Naive thymus-derived CD4-positive, alpha-beta T cell (primary cell): ENCODE measurements around the gene CIC. TPM values are rescaled to one million over a fixed set of nuclear protein-coding genes. Genes with fewer than 3 reads are reported as not detected.
A peak's percentile ranks its signal among the peaks of the same experiment; 100 is the strongest.
"Not testable (repeated sequence)": the region's sequence is repeated elsewhere in the genome, so short reads cannot be mapped to it uniquely, and the experiment has no call there.

Experiments used
- ATAC-seq: fragments of 150-1000 bp; cut with Tn5 transposase; 2 replicates; pipeline ENCODE4 v1.10.0; 2021; ENCODE audit warnings: mild to moderate bottlenecking, moderate library complexity
- CTCF ChIA-PET: fragments of 350-600 bp; sonication (Branson Sonifier 250); formaldehyde crosslinking; loops from one replicate; lab custom pipeline; 2021; ENCODE audit warnings: antibody characterized with exemption; lab: Charles Lee
- POLR2A ChIA-PET: fragments of 350-600 bp; sonication (Branson Sonifier 250); formaldehyde crosslinking; loops from one replicate; lab custom pipeline; 2021; ENCODE audit warnings: antibody characterized with exemption, inconsistent platforms; lab: Charles Lee
- DNase-seq, 9 donors: peaks; one replicate each; pipeline versions ENCODE4 v3.0.0 to v3.0.0-alpha.2; 2020 to 2022; ENCODE audit warnings: mixed read lengths in 1 of 9
- H3K27ac ChIP-seq: one replicate; pipeline ENCODE4 v1.7.0; 2013; ENCODE audit warnings: mild to moderate bottlenecking, low read depth, low read length, moderate library complexity
- H3K27me3 ChIP-seq, 2 donors: one replicate each; pipeline ENCODE4 v1.7.0; 2013; ENCODE audit warnings: low read length in 2 of 2, mild to moderate bottlenecking in 2 of 2, moderate library complexity in 2 of 2; ENCODE audit not compliant: control insufficient read depth in 2 of 2, insufficient read depth in 2 of 2
- H3K36me3 ChIP-seq, 3 experiments: 1 replicate in 2 of 3; 2 replicates in 1 of 3; pipeline ENCODE4 v1.7.0; 2013; ENCODE audit warnings: low read length in 3 of 3, mild to moderate bottlenecking in 3 of 3, moderate library complexity in 1 of 3; ENCODE audit not compliant: insufficient read depth in 3 of 3, control insufficient read depth in 2 of 3
- H3K4me1 ChIP-seq, 2 donors: one replicate each; pipeline ENCODE4 v1.7.0; 2013; ENCODE audit warnings: low read length in 2 of 2, mild to moderate bottlenecking in 2 of 2, moderate library complexity in 1 of 2; ENCODE audit not compliant: control insufficient read depth in 2 of 2, insufficient read depth in 2 of 2
- H3K4me3 ChIP-seq: 2 replicates; pipeline ENCODE4 v1.7.0; 2013; ENCODE audit warnings: mild to moderate bottlenecking, low read length
- H3K9me3 ChIP-seq, 3 experiments: 1 replicate in 2 of 3; 2 replicates in 1 of 3; pipeline ENCODE4 v1.7.0; 2013; ENCODE audit warnings: low read length in 3 of 3; ENCODE audit not compliant: control insufficient read depth in 2 of 3
- H3K27ac Mint-ChIP-seq, 9 donors: one replicate each; pipeline ENCODE4 v1.8.0; 2020 to 2022; ENCODE audit warnings: mixed read lengths in 9 of 9, mild to moderate bottlenecking in 8 of 9, moderate library complexity in 5 of 9, inconsistent platforms in 2 of 9
- H3K27me3 Mint-ChIP-seq, 5 donors: one replicate each; pipeline ENCODE4 v1.8.0; 2021 to 2022; ENCODE audit warnings: mixed read lengths in 5 of 5, mild to moderate bottlenecking in 1 of 5
- H3K36me3 Mint-ChIP-seq, 5 donors: one replicate each; pipeline ENCODE4 v1.8.0; 2020 to 2022; ENCODE audit warnings: mixed read lengths in 5 of 5, mild to moderate bottlenecking in 3 of 5, inconsistent platforms in 1 of 5
- H3K4me1 Mint-ChIP-seq, 7 donors: one replicate each; pipeline ENCODE4 v1.8.0; 2020 to 2022; ENCODE audit warnings: mixed read lengths in 7 of 7, mild to moderate bottlenecking in 3 of 7, inconsistent platforms in 1 of 7
- H3K4me3 Mint-ChIP-seq, 10 donors: one replicate each; pipeline ENCODE4 v1.8.0; 2020 to 2022; ENCODE audit warnings: mild to moderate bottlenecking in 10 of 10, mixed read lengths in 10 of 10, moderate library complexity in 6 of 10, inconsistent platforms in 2 of 10
- H3K9me3 Mint-ChIP-seq, 11 donors: one replicate each; pipeline ENCODE4 v1.8.0; 2020 to 2022; ENCODE audit warnings: mixed read lengths in 11 of 11, mild to moderate bottlenecking in 4 of 11, inconsistent platforms in 1 of 11, moderate library complexity in 1 of 11
- intact Hi-C, 2 donors: fragments of 100-400 bp; cut with micrococcal nuclease; formaldehyde crosslinking; loops; one replicate each; pipeline ENCODE4 v1.15.1; 2023
- polyA plus RNA-seq, 2 donors: library from polyadenylated mRNA; unstranded; fragments of 300-500 nt; fragmentation: Illumina TruSeq; gene quantifications; one replicate each; pipeline ENCODE4 v1.2.3, GENCODE V29; 2021
- total RNA-seq, 6 experiments: library from RNA in 5 of 6; stranded (reverse) in 5 of 6; gene quantifications; 1 replicate in 5 of 6; 2 replicates in 1 of 6; pipeline ENCODE4 v1.2.3 and lab custom pipeline; 2021 to 2026

CIC gene
- total and polyA plus RNA-seq, 7 experiments from 2014 or later: 1.5 to 134 (median 93.6) TPM

- H3K4me3 Mint-ChIP-seq, intact Hi-C loops, H3K4me1 ChIP-seq, H3K9me3 ChIP-seq, H3K36me3 Mint-ChIP-seq, ATAC-seq, H3K27me3 ChIP-seq, H3K9me3 Mint-ChIP-seq, H3K27ac ChIP-seq, DNase-seq, H3K4me3 ChIP-seq: not testable (repeated sequence)
- ChIA-PET POLR2A (interaction anchor here (0.9 kb wide), 2 partner anchors 15 to 138 kb away, joined by 3 read pairs; partner anchors contain the start of gene GSK3A), CTCF (interaction anchor here (0.7 kb wide), 1 partner anchor 15 kb away, joined by 3 read pairs; no protein-coding TSS in a partner anchor)
- Mint-ChIP-seq H3K27me3 (peaks cover 0 to 17% (median 0%) of the 10 kb centered on the region in 5 donors), H3K4me1 (peaks cover 8 to 13% (median 12%) of the 10 kb centered on the region in 7 donors), H3K27ac (peak overlapping the region in 2 of 9 donors; percentile 14 to 23)
- H3K36me3 ChIP-seq: peaks cover 0 to 10% (median 0%) of the 10 kb centered on the region in 3 experiments
Measured at GRCh38 chr19:42257842-42258241, 11.2 kb upstream of the CIC start.

GRCh38 chr19:42261763-42262162 is 7.3 kb upstream of the CIC start:
- peaks cover 0 to 8% (median 0%) of the 10 kb centered on the region in 5 donors for H3K27me3 Mint-ChIP-seq
- no peak for ATAC-seq
- H3K4me1 Mint-ChIP-seq: peaks cover 0 to 4% (median under 1%) of the 10 kb centered on the region in 7 donors
- Histone ChIP-seq H3K36me3 (no peaks in the 10 kb centered on the region), H3K4me3 (no peak overlapping the region), H3K9me3 (no peaks in the 10 kb centered on the region), H3K27me3 (no peaks in the 10 kb centered on the region), H3K4me1 (no peaks in the 10 kb centered on the region), H3K27ac (no peak overlapping the region)
- peak overlapping the region in 1 of 9 donors; percentile 2 for H3K27ac Mint-ChIP-seq
- intact Hi-C loops: no loop called here
- DNase-seq: no peak
- ChIA-PET CTCF (no interaction called here), POLR2A (interaction anchor here (1.2 kb wide), 1 partner anchor 15 kb away, joined by 5 read pairs; no protein-coding TSS in a partner anchor)
- H3K36me3 Mint-ChIP-seq: no peaks in the 10 kb centered on the region
- H3K4me3 Mint-ChIP-seq: no peak overlapping the region
- no peaks in the 10 kb centered on the region for H3K9me3 Mint-ChIP-seq

DNA sequence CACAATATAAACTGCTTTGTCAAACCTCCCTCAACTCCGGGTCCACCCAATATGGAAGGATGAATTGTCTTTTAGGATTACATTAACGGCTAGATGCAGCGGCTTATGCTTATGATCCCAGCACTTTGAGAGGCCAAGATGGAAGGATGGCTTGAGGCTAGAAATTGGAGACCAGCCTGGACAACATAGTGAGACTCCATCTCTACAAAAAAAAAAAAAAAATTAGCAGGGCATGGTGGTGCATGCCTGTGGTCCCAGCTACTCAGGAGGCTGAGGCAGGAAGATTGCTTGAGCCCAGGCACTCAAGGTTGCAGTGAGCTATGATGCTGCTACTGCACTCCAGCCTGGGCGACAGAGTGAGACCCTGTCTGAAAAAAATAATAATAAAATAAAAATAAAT is 2.9 kb upstream of the CIC start:
- H3K9me3 ChIP-seq, H3K9me3 Mint-ChIP-seq, H3K27me3 Mint-ChIP-seq, ATAC-seq, H3K27me3 ChIP-seq, H3K36me3 Mint-ChIP-seq, H3K4me3 ChIP-seq, DNase-seq, CTCF ChIA-PET, H3K36me3 ChIP-seq, H3K27ac ChIP-seq: not testable (repeated sequence)
- Mint-ChIP-seq H3K4me3 (peak overlapping the region in 1 of 10 donors; percentile 5), H3K4me1 (peaks cover 6 to 24% (median 17%) of the 10 kb centered on the region in 7 donors), H3K27ac (peak overlapping the region in 2 of 9 donors; percentile 56 to 65)
- POLR2A ChIA-PET: interaction anchor here (1.7 kb wide), 1 partner anchor 23 kb away, joined by 5 read pairs; the partner anchor contains the start of gene GSK3A
- peaks cover 17 to 23% of the 10 kb centered on the region in 2 donors for H3K4me1 ChIP-seq
- intact Hi-C loops: loop anchor here in 1 of 2 donors (5.0 kb wide), 1 partner anchor 1004 kb away; the partner anchor contains the start of gene HNRNPUL1

DNA sequence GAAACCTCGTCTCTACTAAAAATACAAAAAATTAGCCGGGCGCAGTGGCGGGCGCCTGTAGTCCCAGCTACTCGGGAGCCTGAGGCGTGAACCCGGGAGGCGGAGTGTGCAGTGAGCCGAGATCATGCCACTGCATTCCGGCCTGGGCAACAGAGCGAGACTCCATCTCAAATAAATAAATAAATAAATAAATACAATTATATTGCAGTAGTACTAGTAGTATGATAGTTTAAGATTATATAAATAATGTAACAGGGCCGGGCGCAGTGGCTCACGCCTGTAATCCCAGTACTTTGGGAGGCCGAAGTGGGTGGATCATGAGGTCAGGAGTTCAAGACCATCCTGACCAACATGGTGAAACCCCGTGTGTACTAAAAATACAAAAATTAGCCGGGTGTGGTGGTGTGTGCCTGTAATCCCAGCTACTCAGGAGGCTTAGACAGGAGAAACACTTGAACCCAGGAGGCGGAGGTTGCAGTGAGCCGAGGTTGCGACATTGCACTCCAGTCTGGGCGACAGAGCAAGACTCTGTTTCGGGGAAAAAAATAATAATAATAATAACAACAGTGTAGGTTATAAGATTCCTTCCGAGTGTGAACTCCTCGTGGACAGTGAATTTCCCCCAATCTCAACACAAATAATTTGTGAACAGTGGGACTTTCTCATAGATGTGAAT is 2.0 kb upstream of the CIC start:
- ChIA-PET POLR2A (interaction anchor here (1.0 to 1.7 kb wide), 4 partner anchors 11 to 24 kb away, joined by 4 to 9 read pairs (median 6); partner anchors contain the start of gene GSK3A), CTCF (interaction anchor here (0.6 to 0.7 kb wide), 3 partner anchors 24 to 183 kb away, joined by 3 to 5 read pairs (median 5); no protein-coding TSS in a partner anchor)
- peak overlapping the region in 3 of 9 donors; percentile 14 to 75 (median 54) for H3K27ac Mint-ChIP-seq
- intact Hi-C loops: loop anchor here in 1 of 2 donors (5.0 kb wide), 1 partner anchor 1005 kb away; the partner anchor contains the start of gene HNRNPUL1
- peak overlapping the region; percentile 95 for H3K27ac ChIP-seq
- not testable (repeated sequence) for H3K4me3 ChIP-seq, H3K36me3 Mint-ChIP-seq, H3K36me3 ChIP-seq, H3K27me3 ChIP-seq, H3K9me3 Mint-ChIP-seq, ATAC-seq, DNase-seq, H3K27me3 Mint-ChIP-seq, H3K9me3 ChIP-seq
- peaks cover 8 to 30% (median 23%) of the 10 kb centered on the region in 7 donors for H3K4me1 Mint-ChIP-seq
- H3K4me1 ChIP-seq: peaks cover 23 to 29% of the 10 kb centered on the region in 2 donors
- peak overlapping the region in 3 of 10 donors; percentile 7 to 45 (median 39) for H3K4me3 Mint-ChIP-seq

- POLR2A ChIA-PET: interaction anchor here (0.6 to 1.4 kb wide), 4 partner anchors 9 to 23 kb away, joined by 4 to 9 read pairs (median 6); no protein-coding TSS in a partner anchor
- Histone ChIP-seq H3K27me3 (no peaks in the 10 kb centered on the region), H3K36me3 (peaks cover 0 to 8% (median 0%) of the 10 kb centered on the region in 3 experiments), H3K9me3 (no peaks in the 10 kb centered on the region), H3K27ac (peak overlapping the region; percentile 95), H3K4me3 (peak overlapping the region; percentile 85), H3K4me1 (peaks cover 23 to 29% of the 10 kb centered on the region in 2 donors)
- DNase-seq (no peak), ATAC-seq (no peak)
- peaks cover 8 to 30% (median 23%) of the 10 kb centered on the region in 7 donors for H3K4me1 Mint-ChIP-seq
- H3K27ac Mint-ChIP-seq: no peak overlapping the region
- CTCF ChIA-PET: interaction anchor here (0.6 kb wide), 1 partner anchor 156 kb away, joined by 3 read pairs; no protein-coding TSS in a partner anchor
- no peaks in the 10 kb centered on the region for H3K9me3 Mint-ChIP-seq
- H3K36me3 Mint-ChIP-seq: peaks cover 0 to 8% (median 0%) of the 10 kb centered on the region in 5 donors
- H3K4me3 Mint-ChIP-seq: no peak overlapping the region
- H3K27me3 Mint-ChIP-seq: no peaks in the 10 kb centered on the region
- intact Hi-C loops: loop anchor here (1.0 to 5.0 kb wide), 13 partner anchors 12 to 1823 kb away; partner anchors contain the start of genes ERF (in 2 of the 2), PAFAH1B3 (in 2 of the 2), PRR19 (in 2 of the 2) and DEDD2 (in 1 of the 2)
Measured at GRCh38 chr19:42267644-42268141, 1.4 kb upstream of the CIC start.

GRCh38 chr19:42268142-42268703 is 829 bp upstream of the CIC start:
- H3K4me3 ChIP-seq: peak overlapping the region; percentile 85
- Mint-ChIP-seq H3K4me3 (no peak overlapping the region), H3K27me3 (no peaks in the 10 kb centered on the region), H3K4me1 (peaks cover 8 to 30% (median 25%) of the 10 kb centered on the region in 7 donors), H3K9me3 (no peaks in the 10 kb centered on the region), H3K27ac (no peak overlapping the region), H3K36me3 (peaks cover 0 to 8% (median 3%) of the 10 kb centered on the region in 5 donors)
- peaks cover 0 to 13% (median 0%) of the 10 kb centered on the region in 3 experiments for H3K36me3 ChIP-seq
- DNase-seq: peak; percentile 93 to 100 (median 100)
- no peaks in the 10 kb centered on the region for H3K9me3 ChIP-seq
- H3K4me1 ChIP-seq: peaks cover 23 to 29% of the 10 kb centered on the region in 2 donors
- ATAC-seq: peak; percentile 75
- peak overlapping the region; percentile 95 for H3K27ac ChIP-seq
- no peaks in the 10 kb centered on the region for H3K27me3 ChIP-seq
- ChIA-PET CTCF (no interaction called here), POLR2A (interaction anchor here (0.6 to 1.4 kb wide), 2 partner anchors 9 to 12 kb away, joined by 4 to 9 read pairs; no protein-coding TSS in a partner anchor)
- intact Hi-C loops: loop anchor here (1.0 to 5.0 kb wide), 13 partner anchors 12 to 1823 kb away; partner anchors contain the start of genes ERF (in 2 of the 2), PAFAH1B3 (in 2 of the 2), PRR19 (in 2 of the 2) and DEDD2 (in 1 of the 2)
